Measurements from ENCODE around the gene CCNT2.
"Not testable (repeated sequence)": the region's sequence is repeated elsewhere in the genome, so short reads cannot be mapped to it uniquely, and the experiment has no call there.

The CCNT2 gene

DNA sequence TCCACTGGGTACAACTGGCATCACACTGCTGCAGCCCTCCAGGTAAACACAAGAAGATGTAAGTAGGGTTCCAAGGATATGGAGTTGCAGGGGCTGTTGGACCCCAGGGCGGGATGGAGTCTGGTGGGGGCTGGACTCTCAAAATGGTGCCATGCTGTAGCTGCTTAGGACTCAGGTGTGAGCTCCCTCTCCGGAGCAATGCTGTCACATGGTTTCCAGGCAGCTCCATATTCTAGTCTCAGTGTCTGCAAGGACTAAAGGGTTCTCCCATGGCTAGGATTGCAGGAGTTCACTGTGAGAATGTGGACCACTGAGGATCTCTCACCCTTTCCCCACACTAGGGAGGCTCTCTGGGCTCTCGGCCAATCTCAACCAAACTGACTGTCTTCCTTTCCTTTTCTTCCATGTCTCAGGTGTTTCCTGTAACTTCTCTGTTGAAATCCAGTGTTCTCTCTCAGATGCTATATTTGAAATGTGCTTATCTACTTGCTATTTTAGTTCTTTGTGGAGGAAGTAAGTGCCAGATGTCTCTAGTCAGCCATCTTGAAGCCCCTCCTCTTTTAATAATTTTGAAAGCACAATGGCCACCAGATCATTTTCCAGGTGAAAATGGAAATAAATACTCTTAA, 57.6 kb downstream of the CCNT2 start:
- no peak for DNase-seq

DNA sequence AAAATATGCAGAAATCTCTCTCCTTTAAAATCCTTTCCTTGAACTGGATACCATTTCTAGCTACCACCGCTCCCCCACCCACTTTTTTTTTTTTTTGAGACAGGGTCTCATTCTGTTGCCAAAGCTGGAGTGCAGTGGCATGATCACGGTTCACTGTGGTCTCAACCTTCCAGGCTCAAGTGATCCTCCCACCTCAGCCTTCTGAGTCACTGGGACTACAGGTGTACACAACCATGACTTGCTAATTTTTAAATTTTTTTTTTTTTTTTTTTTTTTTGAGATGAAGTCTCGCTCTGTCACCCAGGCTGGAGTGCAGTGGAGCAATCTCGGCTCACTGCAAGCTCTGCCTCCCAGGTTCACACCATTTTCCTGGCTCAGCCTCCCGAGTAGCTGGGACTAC, 58.5 kb downstream of the CCNT2 start:
- DNase-seq, result not testable (repeated sequence)

DNA sequence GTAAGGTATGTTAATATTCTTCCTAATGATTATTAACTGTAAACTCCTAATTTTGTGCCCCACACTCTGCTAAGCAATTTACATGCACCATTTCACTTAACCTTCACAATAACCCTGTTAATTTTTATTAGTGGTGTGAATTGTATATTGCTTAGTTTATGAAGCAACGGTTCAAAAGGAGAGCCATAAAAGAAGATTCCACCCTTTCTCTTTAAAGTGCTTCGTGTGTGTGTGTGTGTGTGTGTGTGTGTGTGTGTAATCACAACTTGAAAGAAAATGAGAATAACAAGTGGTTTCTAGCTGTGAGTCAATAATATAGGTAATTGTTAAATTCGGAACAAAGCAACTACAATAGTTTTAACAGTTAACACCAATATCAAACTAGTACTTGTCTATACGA, 60.6 kb downstream of the CCNT2 start:
- DNase-seq, result no peak

DNA sequence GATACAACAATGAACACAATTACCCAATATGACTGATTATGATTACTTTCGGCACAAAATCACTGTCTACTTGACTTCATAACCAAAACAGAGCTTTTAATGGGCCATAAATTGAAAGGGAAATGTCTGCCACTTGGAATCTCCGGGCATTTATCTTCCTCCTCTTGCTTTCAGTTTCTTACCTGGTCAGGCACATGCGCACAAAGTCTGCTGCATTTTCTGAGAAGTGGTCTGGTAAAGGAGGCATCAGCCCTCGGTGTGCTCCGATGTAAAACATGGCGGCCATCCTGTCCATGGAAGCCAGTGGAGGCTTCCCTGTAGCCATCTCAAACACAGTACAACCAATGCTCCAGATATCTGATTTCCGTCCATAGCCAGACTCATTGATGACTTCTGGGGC, 62.0 kb downstream of the CCNT2 start:
- DNase-seq, result no peak

DNA sequence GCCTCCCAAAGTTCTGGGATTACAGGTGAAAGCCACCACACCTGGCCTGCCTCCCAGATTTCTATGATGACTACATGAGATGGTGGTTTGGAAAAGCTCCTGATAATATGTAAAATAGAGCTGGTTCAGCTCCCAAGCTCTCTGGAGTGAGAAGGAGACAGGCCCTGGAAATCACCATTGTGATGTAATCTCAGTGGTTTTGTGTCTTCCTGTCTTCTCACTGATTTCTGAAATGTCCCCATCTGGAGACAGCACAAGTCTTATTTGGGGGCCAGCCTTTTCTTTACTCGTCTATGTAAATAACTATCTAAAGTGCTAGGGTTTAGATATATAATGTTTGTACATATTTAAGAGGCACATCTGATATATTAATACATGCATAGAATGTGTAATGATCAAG, 64.0 kb downstream of the CCNT2 start:
- no peak for DNase-seq

DNA sequence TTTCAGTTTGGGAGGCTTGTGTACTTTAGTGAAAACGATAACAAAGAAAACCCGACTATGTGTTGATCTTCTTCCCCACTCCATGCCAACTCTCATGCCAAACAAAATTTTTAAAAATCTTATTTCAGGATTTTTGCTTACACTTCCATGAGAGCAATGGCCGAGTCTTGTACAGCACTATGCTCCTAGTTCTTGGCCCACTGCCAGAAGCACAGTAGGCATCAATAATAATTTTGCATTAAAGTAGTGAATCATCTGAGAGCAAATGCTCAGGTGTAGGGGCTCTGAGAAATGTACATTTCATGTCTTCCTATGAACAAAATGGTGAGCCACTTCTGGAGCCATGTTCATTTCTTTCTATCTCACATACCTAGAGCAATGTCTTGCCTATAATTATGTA, 66.4 kb downstream of the CCNT2 start:
- peak; percentile 26 for DNase-seq

DNA sequence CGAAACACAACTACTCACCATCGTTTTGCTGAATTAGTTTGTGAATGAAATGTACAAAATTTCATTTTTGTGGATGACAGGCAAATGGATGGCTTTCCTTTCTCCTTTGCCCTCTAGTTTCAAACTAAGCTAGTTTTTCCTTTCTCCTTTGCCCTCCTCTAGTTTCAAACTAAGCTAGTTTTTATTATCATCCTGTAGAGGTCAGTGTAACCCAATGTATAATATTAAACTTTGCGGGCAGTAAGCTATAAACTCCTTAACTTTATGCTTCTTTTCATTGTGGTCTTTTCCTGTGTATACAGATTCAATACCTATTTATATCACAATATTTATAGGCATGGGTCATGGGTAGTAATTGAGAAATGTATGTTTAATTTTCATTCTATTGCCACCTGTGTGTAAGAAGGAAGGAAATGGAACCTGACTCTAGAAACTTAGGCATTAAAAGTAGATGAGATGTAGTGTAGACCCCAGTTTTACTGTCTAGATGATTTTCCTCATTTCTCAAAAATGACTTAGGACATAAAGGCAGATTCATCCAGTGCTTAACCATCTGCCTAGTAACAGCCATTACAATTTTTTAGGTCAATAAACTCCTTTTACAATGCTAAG, 70.5 kb downstream of the CCNT2 start:
- no peak for DNase-seq

DNA sequence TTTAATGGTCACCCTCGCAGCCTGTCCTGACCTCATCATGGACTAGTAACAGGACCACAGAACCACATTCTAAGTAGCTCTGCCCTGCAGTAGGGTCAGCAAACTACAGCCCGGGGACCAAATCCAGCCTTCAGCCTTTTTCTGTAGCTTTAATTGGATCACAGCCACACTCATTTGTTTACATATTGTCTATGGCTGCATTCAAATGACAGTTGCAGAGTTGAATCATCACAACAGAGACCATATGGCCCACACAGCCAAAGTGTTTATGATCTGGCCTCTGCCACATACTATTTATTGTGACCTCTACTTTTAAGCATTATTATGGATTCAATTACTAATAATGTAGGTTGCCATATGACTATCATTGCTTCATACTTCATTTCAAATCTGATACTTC, 80.9 kb downstream of the CCNT2 start:
- DNase-seq, result no peak

DNA sequence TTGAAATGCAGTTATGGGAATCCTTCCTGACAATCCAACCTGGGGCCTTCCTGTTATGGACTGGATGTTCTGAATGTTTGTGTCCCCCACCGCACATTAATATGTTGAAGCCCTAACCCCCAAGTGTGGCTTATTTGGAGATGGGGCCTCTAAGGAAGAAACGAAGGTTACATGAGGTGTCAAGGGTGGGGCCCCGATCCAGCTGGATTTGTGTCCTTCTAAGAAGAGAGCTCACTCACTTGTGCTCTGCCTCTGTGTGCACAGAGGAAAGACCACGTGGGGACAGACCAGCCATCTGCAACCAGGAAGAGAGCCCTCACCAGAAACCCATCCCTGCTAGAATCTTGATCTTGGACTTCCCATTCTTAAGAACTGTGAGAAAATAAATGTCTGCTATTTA, 84.2 kb downstream of the CCNT2 start:
- no peak for DNase-seq

DNA sequence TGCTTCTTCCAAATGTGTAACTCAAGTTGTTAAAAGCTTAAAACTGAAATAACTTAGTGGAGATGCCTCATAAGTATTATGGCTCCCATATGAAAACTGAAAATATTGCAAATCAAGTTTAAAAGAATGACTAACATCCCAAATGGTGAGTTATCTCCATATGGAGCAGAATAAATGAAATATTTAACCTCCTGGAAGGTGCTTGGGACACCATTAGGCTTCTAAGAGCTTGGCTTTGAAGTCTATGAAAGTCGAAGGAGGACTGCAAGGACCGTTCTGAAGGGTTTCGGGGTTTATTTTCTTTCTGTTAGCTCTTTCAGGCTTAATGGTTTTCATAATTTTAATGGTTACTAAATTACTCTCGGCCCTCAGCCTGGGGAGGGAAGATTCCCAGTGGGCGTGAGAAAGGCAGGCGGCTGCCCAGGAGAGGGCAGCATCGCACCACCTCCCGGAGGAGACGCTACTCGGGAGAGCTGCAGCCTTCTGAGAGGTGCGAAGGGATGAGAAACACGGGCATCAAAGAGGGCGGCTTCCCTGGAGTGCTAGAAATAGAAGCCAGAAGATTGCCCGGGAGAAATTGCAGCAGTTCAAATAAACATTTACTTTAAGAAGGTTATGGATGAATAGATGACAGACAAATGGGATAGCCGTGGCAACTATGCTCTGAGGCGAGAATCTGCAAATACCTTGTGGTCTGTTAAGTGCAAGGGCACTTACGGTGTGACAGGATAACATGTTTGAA, 85.6 kb downstream of the CCNT2 start:
- DNase-seq, result peak; percentile 57

DNA sequence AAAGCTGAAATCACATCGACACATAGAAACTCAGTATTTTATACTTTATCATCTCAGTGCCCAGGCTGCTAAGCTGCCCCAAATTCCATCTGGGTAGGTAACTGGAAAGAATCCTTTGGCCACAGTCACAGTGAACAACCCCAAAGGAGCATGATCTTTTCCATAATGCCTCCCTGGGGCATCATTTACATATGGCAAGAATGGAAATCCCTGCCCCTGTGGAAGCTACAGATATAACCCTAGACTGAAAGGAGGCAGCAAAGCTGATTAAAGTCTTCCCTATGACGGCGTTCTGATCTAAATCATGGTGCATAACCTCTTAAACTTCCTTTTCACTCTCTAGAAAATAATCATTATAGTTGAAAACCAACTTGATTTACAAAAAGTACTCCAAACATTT, 87.1 kb downstream of the CCNT2 start:
- DNase-seq, result no peak

Measured in COR-L47 (cell line).